Activated T-helper 9 cell treated with anti-CD3 and anti-CD28 coated beads, Interleukin-2, amount 50 U/mL, for 16 hours (primary cell): ENCODE measurements around the gene ZKSCAN8.

Experiments used
- DNase-seq: peaks from one replicate; pipeline ENCODE4 v3.0.0-alpha.2; 2020; ENCODE audit warnings: low read depth

The ZKSCAN8 gene

DNA sequence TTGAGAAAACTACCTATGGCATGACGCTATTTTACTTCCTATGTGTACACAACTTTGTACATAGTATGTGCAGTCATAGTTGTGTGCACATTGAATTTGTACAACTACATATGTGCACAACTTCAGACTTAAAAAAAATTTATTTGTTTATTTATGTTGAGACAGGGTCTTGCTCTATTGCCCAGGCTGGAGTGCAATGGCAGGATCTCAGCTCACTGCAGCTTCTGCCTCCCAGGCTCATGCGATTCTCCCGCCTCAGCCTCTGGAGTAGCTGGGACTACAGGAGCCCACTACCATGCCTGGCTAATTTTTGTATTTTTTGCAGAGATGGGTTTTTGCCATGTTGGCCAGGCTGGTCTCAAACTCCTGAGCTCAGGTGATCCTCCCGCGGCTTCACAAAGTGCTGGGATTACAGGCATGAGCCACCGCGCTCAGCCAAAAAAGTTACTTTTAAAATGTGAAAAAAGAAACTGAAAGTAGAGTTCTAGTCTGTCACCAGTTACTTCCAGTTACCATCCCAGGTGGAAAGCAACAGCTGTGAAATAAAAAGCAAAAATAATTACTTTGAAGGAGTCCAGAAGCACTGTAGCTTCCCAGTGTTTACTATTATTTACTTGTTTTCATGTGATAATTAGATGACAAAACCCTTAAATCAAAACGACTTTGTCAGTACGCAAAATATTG lies 1.7 kb upstream of the ZKSCAN8 start:
- DNase-seq = no peak

DNA sequence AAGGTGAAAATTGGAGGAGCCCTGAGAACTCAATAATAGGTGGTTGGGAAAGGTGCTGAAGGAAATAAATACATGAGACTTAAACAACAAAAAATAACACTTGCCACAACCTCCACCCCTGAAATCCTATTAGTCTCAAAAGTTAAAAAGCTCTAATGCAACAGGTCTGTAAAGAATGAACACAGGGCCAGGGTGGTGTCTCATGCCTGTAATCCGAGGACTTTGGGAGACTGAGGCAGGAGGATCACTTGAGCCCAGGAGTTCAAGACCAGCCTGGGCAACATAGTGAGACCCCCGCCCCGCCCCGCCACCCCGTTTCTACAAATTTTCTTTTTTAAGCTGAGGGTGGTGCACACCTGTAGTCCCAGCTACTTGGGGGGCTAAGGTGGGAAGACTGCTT lies 1.1 kb upstream of the ZKSCAN8 start:
- DNase-seq = no peak

DNA sequence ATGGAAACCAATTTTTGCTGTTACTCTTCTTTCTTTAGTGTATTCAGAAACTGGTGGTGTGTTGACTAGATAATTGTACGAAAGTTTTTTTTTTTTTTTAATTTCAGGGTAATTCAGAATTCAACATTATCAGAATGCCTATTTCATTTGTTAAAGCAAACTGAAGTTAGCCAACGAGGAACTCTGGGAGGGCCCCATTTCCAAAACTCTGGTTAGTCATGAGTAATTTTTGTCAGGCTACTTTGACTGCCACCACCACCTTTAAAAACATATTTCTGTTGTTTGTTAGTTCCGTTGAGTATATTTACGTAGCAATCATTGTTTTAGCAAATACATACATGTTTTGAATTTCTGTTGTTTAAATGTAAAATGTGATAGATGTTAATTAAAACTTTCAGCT lies 763 bp downstream of the ZKSCAN8 start:
- no peak for DNase-seq

DNA sequence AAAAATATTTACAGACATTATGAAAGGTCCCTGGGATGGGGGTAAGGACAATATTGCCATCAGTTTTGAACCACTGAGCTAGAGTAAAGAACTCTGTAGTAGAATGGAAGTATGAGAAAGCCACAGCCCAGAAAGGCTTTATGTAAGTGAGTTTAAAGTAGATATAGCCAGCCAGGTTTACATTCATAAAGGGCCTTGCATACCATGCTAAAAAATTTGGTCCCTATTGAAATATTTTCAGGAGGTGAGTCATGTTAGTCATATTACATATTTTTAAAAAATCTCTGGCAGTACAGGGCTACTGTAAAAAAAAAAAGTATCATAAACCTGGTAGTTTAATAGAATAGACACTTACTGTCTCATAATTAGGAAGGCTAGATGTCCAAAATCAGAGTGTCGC lies 3.5 kb downstream of the ZKSCAN8 start:
- no peak for DNase-seq

DNA sequence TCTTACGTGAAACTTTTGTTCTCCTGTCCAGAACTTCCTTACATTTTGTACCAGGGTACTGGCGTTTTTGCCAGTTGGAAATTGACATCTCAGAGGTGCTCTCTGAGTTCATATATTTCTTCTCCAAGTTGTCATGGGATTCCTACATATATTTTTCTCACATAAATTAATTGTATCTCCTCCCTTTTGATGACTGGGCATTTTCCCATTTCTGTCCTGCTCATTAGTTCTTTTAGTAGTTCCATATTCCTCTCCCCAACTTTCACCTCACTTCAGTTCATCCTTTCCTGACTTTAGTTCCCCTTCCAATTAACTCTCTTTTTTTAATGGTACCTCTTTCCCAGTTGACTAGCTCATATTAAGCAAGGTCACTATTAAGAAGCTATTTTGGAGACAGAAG lies 10.8 kb downstream of the ZKSCAN8 start:
- no peak for DNase-seq

DNA sequence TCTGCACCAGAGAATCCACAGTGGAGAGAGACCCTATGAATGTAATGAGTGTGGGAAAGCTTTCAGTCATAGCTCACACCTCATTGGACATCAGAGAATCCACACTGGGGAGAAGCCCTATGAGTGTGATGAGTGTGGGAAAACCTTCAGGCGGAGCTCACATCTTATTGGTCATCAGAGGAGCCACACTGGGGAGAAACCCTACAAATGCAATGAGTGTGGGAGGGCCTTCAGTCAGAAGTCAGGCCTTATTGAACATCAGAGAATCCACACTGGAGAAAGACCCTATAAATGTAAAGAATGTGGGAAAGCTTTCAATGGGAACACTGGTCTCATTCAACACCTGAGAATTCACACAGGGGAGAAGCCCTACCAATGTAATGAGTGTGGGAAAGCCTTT lies 11.9 kb downstream of the ZKSCAN8 start:
- no peak for DNase-seq

DNA sequence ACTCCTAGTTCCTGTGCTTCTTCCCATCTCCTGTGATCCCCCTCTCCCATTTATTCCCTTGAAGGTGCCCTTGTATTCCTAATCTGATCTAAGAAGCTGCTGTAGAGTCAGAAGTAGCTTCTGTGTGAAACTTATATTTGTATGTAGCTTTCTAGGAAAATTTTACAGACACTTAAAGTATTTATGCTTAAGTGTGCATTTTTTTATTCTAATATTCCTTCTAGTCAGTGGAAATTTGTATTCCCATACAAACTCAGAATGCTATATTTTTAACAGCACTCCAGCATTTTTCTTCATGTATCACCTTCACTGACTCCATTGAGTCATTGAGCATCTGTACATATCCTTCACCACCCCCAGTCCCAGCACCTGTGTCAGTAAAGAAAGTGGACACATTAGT lies 12.7 kb downstream of the ZKSCAN8 start:
- DNase-seq = no peak

DNA sequence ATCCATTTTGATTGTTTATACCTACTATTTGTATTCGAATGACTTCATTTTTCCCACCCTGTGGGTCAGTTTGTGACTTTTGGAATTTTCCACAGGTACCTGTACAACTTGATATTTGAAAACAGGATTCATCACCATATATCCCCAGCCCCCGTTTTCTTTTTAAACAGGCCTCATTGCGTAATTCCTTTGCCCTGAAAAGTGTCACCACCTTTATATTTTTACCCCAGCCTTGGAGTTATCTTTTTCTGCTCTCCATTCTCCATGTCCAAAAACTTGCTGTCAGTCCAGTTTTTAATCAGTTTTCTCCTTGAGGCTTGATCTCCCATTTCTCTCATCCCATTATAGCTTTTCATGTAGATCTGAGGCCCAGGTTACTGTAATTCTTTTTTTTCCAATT lies 16.6 kb downstream of the ZKSCAN8 start:
- DNase-seq = no peak

DNA sequence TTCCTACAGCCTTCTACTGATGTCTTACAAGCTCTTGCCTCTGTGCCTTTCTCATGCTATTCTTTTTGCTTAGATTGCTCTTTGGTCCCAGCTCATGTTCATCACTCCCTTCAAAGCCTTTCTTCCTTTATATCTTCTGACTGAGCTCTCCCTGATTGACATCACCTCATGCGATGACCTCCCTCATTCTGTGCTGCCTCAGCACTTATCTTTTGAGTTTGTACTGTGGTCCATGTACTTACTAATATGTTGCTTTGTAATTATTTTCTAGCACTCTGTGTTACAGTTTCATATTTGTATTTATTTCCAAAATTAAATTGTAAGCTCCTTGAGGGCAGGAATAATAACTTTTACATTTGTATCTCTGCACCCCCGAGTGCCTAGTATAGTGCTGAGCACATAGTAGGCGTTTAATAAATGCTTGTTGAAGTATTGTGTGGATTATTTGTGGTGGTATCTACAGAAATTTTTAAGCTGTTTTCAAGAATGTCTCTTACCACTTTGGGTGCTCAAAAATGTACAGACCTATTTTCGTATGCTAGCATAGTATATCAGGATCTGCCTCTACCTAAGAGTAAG lies 17.4 kb downstream of the ZKSCAN8 start:
- no peak for DNase-seq

DNA sequence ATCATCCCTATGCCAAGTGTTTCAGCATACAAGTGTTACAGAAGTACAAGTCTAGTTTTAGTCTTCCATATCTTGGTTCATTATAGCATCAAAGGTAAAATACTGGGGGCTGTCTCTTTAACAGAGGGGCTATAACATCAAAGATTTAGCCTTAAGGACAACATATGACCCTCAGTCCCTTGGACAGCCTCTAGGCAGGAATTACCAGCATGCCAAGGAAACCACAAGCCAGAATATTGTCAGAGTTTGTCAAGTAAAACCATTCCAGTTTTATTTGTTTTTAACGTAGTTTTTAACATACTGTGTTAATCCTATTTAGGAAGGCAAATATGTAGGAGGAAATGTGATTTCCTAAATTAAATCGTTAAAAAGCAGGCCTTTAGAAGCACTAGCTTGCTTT lies 18.6 kb downstream of the ZKSCAN8 start:
- DNase-seq = no peak

DNA sequence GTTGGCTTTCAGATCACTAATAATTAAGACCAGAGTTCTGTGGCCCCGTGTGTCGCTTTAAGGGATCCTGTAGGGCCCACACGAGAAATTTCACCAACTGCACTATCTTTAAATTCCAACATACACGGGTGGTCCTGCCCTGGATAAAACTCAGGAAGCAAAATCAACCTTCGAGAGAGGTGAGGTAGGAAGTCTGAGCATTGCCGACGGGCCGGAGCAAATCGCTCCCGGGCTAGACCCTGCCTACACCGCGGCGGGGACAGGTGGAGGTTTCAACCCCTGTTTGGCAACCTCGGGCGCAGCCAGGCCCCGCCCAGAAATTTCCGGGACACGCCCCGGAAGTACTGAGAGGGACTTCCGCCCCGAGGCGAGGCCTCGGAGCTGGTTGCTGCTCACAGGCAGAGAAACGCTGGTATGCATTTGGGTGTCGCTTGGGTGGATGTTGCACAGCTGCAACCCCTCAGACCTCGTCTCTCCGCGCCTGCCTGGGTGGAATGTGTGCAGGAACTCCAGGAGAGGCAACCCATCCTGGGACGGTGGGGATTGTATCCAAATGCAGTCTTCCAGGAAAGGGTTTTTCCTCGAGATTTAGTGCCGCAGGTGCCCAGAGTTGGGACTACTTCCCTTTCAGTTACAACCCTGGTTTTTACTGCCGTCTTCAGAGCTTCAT lies 19.9 kb downstream of the ZKSCAN8 start:
- DNase-seq = peak; percentile 72

DNA sequence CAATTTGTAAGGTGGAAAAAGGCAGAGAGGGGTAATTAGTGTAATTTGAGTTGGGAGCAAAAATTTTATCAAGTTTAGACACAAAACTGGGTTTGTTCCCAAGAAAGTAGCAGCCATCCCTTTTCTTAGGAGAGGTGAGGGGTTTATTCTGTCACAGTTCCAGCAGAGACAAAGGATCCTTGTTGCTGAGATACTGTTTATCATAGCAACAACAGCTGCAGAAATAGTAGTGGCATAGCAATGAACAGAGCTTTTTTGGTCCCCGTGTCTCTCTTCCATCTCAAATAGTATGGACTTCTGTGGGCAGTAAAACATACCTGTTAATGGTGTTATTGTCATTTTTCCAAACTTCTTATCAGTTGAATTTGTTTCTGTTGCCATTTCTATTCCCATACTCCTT lies 23.9 kb downstream of the ZKSCAN8 start:
- no peak for DNase-seq

DNA sequence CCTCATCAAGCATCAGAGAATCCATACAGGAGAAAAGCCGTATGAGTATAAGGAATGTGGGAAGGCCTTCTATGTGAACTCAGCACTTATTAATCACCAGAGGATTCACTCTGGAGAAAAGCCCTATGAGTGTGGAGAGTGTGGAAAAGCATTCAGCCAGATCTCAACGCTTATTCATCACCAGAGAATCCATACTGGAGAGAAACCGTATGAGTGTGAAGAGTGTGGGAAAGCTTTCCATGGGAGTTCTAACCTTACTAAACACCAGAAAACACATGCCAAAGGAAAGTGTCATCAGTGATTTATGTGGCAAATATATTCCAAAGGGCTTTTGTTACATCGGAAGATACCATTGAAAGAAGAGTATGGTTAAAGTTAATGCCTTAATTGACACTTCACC lies 25.4 kb downstream of the ZKSCAN8 start:
- DNase-seq = no peak

DNA sequence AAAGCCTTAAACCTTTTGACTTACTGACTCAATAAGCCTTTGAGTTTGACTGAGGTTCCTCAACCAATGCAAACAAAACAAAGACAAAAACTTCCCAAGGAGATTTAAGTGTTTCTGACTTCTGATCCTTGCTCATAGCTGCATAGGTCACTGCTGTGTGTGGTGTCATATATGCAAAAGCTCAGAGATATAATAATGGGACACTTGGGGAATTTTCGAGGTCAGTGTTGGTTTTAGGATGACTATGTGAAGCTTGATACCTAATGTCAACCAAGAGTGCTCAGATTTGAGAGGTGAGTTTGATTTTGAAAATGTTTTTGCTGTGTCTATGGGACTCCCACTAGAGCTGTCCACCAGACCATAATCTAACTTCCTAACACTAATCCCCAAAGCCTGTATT lies 26.2 kb downstream of the ZKSCAN8 start:
- DNase-seq = no peak

DNA sequence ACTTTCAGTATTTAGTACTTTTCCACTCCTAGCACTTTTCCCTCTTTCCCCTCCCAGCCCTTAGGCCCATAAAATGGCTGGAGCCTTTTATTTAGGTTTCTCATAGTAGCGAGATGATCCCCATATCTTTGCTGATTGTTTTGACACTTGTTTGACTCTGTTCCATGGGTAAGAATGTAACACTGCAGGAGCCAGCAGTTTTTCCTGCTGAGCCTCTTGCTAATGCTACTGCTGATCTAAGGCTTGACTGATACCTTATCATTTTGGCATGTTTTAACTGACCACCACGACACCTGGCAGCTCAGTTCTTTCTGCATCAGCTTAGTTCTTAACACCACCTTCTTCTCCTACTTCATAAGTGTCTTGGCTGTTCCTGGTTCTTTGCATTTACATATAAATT lies 29.6 kb downstream of the ZKSCAN8 start:
- no peak for DNase-seq

DNA sequence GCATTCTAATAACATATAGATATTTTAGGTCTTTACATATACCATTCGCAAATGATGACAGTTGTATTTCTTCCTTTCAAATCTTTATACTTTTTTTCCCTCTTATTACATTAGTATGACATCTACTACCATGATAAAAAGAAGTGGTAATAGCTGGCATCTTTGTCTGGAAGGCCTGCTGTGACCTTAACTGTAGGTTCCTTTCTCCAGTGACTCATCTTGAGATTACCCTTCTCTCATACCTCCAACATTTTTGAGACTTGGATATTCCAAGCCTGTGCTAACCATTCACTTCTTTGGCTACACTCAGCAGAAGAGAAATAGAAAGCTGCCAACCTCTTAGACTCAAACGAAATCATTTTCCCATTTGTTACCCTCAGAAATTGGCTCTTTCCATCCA lies 30.3 kb downstream of the ZKSCAN8 start:
- DNase-seq = no peak

DNA sequence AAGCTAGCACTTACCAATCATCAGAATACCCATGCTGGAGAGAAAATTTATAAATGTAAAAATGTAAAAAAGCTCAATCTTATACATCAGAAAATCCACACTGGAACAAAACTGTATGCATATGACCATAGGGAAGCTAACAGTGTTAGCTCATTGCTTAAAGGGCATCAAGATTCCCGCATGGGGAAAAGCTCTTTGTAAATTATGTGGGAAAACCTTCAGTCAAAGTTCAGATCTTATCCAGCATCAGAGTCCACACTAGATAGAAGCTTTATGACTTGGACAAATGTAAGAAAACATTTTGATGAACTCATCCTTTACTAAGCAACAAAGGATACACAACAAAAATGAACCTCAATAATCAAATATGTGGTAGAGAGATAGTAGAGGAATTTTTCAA lies 34.7 kb downstream of the ZKSCAN8 start:
- DNase-seq = no peak

DNA sequence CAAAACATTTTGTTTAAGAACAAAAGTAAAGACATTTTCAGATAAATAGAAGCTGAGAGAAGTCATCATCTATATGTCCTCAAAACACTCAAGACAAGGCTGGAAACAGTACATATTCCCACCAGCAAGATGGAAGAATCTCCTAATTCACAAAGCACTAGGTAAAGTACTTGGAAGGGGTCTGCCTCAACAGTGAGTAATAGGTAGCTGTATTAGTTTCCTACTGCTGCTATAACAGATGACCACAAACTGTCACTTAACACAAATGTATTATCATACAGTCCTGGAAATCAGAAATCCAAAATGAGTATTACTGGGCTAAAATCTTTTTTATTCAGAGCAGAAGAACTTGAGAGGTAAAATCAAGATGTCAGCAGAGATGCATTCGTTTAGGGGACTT lies 40.6 kb downstream of the ZKSCAN8 start:
- no peak for DNase-seq

DNA sequence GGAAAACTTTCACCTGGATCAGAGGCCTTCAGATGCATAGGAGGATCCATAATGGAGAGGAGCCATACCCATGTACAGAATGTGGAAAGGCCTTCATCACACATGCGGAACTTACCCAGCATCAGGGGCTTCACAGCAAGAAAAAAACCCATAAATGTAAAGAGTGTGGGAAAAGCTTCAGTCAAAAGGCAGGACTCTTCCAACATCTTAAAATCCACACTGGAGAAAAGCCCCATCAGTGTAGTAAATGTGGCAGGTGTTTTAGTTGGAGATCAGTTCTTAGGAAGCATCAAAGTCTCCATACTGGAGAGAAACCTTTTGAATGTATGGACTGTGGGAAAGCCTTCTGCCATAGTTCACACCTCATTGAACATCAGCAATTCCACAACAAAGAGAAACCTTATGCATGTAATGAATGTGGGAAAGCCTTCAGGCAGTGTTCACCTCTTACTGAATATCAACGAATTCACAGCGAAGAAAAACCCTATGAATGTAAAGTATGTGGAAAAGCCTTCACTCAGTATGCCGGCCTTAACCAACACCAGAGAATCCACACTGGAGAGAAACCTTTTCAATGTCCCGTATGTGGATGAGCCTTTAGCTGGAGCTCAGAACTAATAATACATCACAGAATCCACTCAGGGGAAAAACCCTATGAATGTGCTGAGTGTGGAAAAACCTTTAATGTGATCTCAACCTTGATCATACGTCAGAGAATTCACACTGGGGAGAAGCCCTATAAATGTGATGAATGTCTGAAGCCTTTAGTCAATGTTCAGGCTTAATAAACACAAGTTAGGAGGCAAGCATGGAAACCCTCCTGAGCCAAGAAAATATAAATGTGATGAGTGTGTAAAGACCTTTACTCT lies 46.7 kb downstream of the ZKSCAN8 start:
- no peak for DNase-seq

DNA sequence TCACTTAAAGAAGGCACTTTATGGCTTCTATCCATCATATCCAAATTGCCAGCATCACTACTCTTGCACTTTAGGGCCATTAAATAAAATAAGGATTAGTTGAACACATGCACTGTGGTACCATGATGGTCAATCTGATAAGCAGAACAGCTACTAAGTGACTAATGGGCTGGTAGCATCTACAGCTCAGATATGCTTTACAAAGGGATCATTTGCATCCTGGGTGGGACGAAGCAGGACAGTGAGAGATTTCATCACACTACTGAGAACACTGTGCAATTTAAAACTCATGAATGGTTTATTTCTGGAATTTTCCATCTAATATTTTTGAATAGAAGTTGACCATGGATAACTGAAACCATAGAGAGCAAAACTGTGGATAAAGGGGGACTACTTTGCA lies 58.3 kb downstream of the ZKSCAN8 start:
- no peak for DNase-seq

DNA sequence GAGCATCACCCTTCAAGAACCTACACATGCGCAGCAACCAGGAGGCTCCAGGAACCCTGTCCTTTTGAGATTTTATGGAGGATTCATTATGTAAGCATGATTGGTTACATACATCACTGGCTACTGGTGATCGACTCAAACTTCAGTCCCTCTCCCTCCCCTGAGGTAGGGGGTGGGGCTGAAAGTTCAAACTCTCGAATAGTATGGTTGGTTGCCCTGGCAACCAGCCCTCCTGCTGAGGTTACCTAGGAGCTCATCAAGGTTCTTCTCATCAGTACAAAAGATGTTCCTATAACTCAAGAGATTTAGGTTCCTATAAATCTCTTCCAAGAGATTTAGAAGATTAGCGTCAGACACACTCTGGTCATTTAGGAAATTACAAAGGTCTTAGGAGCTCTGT lies 61.5 kb downstream of the ZKSCAN8 start:
- DNase-seq = no peak

DNA sequence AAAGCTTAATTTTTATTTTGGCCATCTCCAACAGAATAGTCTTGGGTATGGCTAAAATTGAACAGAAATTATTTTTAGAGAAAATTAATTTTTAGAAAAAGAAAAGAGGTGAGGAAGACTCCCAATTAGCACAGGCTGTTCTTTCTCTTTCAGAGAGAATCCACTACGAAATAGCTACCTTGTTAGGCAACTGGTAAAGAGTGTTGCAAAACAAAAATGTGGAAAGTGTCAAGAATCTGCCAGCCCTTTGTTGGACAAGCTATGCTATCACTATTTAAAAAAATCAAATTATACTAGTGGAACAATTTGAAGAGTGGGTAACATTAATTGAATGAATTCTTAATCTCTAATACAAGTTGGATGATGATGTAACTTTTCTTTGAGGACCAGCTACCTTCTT lies 64.2 kb downstream of the ZKSCAN8 start:
- no peak for DNase-seq

DNA sequence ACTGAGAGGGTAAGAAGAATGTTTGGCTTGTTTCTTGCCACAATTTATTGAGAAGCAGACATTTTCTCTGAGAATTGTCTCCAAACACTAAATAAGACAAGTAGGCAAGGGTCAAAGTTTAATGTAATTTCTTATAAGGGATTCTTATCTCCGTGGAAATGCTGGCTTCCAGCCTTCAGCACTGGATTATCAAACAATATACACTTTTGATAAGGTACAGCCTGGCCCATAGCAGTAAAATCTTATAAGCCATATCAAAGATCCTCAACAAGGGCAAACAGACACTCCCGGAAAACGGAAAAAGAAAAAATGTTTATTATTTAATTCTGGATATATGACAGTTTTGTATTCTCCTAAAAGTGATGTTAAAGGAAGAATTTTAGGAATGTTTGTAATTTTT lies 64.8 kb downstream of the ZKSCAN8 start:
- DNase-seq = no peak
